ENCODE data around the gene ZNF292.

DNA sequence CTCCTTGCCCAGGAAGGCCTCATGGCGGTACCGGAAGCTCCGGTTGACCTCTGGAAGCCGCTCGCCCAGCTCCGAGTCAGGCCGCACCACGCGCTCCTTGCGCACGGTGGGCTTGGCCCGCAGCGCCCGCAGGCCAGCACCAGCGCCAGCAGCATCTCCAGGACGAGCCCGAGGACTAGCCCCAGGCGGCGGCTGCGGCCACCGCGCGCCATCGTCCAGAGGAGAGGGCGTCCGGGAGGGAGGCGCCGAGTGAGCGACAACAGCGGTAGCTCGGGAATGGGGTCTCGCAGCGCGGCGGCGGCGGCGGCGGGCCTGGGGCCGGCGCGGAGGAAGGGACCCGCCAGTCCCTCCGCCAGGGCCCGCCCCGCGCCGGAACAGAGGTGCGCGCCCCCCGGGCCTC lies 32.9 kb upstream of the ZNF292 start:
- TF ChIP-seq GATA2 (IDR thresholded peaks at IDR 0.05; ENCODE audit: insufficient read depth, insufficient read length, low read depth, low read length) (no peak), CTCF (IDR thresholded peaks at IDR 0.05; ENCODE audit: extremely low read depth in 1 of 2, insufficient read depth in 1 of 2, low read depth in 1 of 2, low read length in 2 of 2) (no peak), POLR2AphosphoS5 (IDR thresholded peaks at IDR 0.05; ENCODE audit: insufficient read depth, low read depth, low read length) (no peak), FOS (IDR thresholded peaks at IDR 0.05; ENCODE audit: borderline replicate concordance, insufficient read depth, low read length) (no peak), EZH2 (IDR thresholded peaks at IDR 0.05; ENCODE audit: borderline replicate concordance, low read depth, low read length, severe bottlenecking) (no peak), POLR2A (IDR thresholded peaks at IDR 0.05; ENCODE audit: low read depth, low read length) (no peak), JUN (IDR thresholded peaks at IDR 0.05; ENCODE audit: borderline replicate concordance, insufficient read depth, insufficient read length, low read depth) (no peak), MAX (IDR thresholded peaks at IDR 0.05; ENCODE audit: insufficient read depth, insufficient read length) (no peak)
